ENCODE data around the gene TOLLIP.
"Not testable (repeated sequence)": the region's sequence is repeated elsewhere in the genome, so short reads cannot be mapped to it uniquely, and the experiment has no call there.

The TOLLIP gene

DNA sequence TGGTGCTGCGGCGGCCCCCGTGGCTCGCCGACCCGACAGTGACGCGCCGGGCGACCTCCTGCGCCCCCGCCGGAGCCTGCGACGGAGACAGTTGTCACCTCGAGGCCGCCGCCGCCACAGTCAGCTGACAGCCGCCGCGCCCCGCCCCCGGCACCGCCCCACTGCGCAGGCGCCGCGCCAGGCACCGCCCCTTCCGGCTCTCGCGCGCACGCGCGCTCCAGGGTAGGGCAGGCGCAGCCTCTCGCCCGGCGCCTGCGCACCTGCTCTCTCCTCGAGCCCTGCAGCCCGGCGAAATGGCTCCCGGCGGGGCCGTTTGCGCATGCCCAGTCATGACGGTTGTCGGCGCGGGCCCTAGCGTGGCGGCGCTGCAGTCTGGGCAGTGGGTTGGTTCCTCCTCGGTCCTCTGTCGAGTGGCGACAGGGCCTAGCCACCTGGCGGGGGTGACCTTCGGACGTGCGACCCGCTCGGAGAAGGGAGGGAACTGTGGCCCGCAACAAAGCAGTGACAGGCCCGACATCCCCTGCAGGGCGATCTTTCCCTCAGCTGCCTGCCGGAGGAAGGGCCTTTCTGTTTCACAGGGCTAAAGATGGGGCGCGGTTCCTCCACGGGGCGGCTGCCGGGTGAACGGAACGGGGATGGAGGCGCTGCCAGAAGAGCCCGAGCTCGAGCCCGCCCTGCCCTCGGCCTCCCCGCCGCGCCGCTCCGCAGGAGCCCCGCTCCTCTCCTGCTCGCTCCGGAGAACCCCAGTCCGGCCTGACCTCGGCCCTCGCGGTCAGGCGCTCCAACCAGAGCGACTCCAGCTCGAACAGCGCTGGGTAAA lies at the start of gene TOLLIP:
Gene TOLLIP, minus strand, starts transcription at position 135 of the 820 bp plus-strand sequence. Its CDS starts 134 bp downstream, at position 1.
- DNase-seq: no peak

DNA sequence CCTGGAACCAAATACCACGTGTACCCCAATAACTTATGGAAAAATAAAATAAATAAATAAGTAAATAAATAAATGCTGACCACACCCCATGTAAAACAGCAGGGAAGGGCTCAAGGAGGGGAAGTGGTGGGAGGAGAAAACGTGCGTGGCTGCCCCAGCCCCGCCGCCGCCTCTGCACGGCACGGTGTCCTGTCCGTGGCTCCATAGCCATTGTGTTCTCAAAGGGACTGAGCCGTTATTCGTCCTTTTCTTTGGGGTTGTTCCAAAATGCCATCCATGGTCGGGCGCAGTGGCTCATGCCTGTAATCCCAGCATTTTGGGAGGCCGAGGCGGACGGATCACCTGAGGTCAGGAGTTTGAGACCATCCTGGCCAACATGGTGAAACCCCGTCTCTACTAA lies 49.5 kb upstream of the TOLLIP start:
- DNase-seq: not testable (repeated sequence)

DNA sequence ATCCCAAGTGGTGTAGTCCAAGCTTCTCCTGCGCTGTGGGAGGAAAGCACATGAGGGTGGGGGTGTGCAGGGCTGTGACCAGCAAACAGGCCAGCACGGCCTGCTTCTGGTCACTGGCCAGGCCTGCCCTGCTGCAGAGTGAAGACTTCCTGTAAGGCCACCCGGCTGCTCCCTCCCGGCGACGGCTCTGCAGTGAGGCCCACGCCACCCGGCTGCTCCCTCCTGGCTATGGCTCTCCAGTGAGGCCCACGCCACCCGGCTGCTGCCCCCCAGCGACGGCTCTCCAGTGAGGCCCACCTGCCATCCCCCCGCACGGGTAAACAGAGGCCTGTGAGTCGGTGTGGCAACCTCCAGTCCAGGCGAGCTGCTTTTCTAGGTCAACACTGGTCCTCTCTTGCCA lies 48.9 kb upstream of the TOLLIP start:
- no peak for DNase-seq

DNA sequence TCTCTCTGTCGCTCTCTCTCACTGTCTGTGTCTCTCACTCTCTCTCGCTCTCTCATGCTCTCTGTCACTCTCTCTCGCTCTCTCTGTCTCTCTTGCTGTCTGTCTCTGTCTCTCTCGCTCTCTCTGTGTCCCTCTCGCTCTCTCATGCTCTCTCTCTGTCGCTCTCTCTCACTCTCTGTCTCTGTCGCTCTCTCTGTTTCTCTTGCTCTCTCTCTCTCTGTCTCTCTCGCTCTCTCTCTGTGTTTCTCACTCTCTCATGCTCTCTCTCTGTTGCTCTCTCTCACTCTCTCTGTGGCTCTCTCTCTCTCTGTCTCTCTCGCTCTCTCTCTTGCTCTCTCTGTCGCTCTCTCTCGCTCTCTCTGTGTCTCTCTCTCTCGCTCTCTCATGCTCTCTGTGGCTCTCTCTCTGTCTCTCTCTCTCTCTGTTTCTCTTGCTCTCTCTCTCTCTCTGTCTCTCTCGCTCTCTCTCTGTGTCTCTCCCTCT lies 47.1 kb upstream of the TOLLIP start:
- DNase-seq: no peak

DNA sequence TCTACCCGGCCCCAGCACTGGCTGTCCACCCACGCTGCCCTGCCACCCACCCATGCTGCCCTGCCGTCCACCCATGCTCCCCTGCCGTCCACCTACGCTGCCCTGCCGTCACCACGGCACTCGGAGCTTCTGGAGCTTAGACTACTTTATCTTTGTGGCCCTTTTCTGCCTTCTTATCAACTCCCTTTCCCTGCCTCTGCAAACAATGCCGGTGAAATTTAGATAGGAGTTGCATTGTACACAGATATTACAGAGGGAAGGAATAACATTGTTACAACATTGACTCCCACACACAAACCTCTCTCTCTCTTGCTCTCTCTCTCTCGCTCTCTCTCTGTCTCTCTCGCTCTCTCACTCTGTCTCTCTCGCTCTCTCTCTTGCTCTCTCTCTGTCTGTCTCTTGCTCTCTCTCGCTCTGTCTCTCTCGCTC lies 46.6 kb upstream of the TOLLIP start:
- no peak for DNase-seq

DNA sequence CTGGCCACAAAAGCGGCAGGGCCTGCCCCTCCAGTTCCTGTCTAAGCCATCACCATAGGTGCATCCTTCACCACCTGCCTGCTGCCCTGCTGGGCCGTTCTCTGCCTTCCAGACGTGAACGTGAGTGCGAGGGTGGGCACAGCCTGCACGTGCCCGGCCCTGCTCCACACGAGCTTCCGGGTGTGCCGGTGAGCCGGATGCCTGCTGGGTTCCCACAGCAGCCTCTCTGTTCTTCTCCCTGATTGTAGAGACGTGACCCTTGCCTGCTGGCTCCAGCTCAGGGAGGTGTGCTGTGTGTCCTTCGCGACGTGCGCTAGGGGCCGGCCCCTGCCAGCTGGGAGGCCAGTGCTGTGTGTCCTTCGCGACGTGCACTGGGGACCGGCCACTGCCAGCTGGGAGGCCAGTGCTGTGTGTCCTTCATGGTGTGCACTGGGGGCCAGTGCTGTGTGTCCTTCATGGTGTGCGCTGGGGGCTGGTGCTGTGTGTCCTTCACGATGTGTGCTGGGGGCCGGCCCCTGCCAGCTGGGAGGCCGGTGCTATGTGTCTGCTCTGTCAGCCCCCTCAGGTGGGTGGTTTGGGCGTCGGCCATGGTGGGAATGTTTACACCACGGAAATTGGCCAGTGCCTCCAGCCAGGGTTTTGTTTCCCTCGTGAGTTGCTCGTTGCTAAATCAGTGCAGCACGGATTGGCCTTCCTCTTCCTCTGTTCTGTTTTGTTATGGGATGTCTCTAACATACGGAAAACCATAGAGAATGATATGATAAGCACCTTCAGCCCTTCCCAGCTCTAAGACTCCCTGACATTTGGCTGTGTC lies 44.9 kb upstream of the TOLLIP start:
- no peak for DNase-seq

DNA sequence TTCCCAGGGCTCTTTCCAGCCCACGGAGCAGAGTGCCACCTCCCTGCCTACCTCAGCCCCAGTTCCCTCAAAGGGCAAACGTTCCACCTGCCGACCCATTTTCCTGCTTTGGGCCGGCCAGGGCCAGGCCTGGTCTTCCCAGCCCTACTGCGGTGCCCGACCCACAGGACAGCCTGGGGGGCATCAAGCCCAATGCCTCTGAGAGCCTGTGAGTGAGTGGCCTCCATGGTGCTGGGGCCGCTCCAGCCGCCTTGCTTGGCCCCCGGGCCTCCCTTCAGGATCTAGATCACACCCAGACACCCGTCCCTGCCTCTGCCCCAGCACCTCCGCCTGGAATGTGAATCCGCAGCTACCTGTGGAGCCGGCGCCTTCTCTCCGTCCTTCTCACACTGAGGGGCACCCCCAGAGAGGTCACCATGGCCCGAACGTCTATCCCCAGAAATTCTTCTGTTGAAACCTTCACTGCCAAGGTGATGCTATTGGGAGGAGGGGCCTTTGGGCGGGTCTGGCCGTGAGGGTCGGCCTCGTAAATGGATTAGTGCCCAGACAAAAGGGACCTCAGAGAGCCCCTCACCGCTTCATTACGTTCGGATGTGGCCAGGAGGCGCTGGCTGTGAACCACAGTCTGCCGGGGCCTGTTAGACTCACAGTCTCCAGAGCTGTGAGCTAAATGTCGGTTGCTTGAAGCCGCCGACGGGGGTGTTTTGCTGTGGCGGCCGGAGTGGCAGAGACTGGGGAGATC lies 44.1 kb upstream of the TOLLIP start:
- DNase-seq: no peak

DNA sequence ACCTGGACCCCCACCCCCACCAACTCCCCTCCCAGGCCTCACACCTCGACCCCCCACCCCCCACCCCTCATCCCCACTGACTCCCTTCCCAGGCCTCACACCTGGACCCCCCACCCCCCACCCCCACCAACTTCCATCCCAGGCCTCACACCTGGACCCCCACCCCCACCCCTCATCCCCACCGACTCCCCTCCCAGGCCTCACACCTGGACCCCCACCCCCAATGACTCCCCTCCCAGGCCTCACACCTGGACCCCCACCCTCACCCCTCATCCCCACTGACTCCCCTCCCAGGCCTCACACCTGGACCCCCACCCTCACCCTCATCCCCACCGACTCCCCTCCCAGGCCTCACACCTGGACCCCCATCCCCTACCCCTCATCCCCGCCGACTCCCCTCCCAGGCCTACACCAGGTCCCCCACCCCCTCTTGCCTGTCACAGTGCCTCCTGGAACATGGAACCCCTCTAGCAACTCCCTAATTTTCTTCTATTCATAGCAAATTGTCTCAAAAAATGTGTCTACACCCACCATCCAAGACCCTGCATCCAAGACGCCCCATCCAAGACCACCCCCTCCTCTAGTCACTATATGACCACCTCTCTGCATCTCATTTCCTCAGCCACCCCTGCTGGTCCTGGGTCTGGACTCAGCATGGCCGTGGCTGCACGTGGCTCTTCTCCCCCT lies 43.4 kb upstream of the TOLLIP start:
- DNase-seq: no peak

DNA sequence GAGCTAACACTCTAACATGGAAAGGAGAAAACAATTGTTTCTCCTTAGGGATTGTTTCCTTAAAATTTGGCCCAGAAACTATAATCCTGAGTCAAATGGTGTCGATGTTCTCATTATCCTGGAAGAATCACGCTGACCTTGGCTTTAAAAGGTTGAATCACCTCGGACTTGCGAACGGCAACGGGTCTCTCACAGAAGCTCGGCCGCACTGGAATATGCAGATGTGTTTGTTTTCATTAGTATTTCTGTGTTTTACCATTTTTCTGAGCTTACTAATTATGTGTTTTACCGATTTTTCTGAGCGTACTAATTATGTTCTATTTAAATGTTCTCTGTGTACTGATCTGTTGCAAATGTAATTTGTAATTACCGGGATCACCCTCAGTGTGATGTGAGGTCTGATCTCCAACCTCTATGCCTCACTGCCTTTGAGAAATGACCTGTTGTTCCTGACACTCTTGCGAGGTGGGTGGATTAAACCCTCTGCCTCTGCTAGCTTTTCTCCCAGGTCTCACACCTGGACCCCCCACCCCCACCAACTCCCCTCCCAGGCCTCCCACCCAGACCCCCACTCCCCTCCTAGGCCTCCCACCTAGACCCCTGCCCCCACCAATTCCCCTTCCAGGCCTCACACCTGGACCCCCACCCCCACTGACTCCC lies 42.0 kb upstream of the TOLLIP start:
- no peak for DNase-seq

DNA sequence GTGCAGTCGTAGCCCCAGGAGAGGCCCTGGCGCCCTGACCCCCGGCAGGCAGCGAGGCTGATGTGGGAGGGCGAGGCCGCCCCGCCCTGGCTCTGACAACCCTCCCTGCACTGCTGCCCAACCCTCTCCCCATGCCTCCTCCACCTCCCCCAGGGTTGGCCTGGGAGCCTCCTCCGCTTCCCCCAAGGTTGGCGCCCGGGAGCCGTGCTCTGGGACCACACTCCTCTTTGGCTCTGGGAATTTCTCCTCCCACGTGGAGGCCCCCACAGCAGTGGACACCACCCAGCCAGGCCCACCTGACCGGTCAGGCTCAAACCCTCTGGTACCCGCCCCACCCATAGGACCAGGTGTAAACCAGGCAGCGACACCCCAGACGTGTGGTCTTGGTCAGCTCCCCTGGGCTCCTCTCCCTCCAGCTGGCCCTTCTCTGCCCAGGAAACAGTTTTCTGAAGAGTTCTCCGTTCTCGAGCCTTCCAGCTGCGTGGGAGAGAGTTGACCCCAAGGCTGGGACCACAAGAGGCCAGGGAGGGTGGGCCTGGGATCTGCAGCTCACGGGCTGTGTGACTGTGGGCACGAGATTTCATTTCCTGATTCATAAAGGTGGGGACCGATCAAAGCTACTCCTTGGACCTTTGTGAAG lies 40.8 kb upstream of the TOLLIP start:
- DNase-seq: no peak

DNA sequence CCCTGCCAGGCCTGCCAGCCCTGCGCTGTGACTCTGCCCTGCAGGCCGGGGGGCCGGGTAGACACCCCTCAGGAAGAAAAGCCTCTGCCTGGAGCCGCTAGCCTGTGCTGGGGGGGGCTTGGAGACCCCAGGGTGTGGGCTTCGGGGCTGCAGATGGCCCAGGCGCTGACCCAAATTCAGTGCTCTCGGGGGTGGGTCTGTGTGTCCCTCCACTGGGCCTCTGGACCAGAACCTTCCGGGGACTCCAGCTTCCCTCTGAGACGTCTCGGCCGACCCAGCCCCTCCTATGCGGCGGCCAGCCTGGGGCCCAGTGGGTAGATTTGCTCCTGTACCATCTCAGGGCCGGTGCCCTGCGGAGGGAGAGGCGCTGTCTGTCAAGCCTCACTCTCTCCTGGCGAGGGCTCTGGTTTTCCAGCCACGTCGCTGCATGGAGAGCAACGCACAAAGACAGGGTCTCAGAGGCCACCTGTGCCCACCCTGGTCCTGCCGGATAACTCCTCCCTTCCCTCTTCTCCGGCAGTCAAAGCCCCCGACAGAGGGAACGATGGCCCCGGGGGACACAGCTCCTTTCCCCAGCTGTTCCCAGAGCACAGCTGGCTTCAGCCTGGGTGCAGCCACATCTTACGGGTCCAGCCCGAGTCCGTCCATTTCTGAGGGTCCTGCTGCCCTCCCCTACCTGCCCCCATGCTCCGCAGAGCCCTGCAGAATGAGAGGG lies 40.1 kb upstream of the TOLLIP start:
- DNase-seq: no peak

DNA sequence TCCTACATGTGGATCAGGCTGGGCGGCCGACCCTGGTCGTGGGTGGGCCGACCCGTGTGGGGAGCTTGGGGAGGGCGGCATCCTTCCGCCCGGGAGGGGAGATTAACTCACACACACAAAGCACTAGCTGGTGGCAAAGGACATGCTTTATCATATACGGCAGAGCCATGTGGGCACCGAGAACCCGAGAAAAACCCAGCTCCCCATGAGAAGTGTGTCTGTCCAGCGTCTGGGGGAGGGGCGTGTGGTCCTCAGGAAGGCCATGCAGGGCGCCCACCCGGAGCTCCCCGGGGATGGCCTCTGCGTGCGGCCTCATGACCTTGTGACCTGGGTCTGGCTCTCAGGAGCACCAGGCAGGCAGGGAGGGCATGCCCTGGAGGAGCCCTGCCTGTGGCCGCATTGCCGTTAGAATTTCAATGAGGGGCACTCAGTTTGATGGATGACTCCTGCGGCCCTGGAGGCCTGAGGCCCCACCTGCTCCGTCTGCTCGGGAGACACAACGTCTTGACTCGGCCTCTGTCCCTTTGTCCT lies 39.4 kb upstream of the TOLLIP start:
- no peak for DNase-seq

DNA sequence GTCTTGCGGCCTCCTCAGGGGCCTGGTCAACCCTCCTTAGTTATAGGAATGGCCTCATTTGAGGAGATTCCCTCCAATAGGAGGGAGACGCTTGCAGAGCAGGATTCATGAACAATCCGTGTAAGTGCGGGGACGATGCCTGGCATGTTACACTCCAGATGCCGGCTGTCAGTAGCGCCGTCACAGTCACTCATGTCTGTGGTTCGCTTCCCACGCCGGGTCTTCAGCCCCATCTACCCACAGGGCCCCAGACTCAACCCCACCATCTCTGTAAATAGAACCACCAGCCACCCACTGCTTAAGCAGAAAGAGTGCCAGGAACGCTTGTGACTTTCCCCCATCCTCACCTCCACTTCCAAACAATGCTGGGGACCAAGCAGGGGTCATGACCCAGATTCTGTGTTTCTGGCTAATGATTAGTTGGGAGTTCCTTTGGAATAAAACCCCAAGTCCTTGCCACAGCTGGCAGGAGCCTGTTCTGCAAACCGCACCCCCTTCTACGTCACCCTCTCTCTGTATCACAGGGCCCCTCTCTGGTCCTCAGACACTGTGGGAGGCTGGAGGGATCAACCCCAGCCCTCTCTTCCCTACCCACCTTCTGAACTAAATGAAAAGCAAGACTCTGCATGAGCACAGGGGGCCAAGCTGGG lies 38.8 kb upstream of the TOLLIP start:
- no peak for DNase-seq

DNA sequence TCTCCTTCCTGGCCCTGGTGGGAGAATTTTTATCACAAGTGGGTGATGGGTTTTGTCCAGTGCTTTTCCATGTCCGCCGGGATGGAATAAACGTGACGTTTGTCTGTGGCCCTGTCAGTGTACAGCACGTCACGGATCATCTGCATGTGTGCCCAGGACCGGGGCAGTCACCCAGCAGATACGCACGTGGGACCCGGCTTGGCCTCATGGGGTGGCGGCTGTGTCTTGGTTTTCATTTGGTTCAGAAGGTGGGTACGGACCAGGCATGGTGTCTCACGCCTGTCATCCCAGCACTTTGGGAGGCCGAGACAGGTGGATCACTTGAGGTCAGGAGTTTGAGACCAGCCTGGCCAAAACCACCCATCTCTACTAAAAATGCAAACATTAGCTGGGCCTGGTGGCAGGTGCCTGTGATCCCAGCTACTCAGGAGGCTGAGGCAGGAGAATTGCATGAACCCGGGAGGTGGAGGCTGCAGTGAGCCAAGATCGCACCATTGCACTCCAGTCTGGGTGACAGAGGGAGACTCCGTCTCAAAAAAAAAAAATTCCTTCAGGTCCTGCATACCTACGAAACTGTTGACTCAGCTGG lies 38.1 kb upstream of the TOLLIP start:
- DNase-seq: not testable (repeated sequence)

DNA sequence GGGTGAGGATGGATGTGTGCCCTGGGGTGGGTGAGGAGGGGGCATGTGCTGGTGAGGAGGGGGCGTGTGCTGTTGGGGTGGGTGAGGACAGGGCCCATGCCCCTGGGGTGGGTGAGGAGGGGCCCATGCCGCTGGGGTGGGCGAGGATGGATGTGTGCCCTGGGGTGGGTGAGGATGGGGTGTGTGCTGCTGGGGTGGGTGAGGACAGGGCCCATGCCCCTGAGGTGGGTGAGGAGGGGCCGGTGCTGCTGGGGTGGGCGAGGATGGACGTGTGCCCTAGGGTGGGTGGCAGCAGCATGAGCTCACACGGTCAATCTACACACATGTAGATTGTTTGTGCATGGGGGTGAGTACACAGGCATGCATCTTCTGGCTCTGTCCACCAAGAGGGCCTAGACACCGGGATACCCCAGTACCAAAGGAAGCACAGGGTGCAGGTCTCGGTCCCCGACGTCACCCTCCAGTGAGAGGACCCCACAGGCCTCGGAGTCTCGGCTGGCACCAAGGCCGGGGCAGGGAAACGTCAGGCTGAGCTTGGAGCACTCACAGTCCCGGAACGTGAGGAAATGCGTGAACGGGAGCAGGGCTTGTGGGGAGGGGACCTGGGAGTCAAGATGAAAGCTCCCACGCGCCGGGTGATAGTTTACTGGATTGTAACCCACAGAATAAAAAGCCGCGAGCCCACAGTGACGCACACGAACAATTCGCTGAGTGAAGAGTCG lies 37.4 kb upstream of the TOLLIP start:
- no peak for DNase-seq

DNA sequence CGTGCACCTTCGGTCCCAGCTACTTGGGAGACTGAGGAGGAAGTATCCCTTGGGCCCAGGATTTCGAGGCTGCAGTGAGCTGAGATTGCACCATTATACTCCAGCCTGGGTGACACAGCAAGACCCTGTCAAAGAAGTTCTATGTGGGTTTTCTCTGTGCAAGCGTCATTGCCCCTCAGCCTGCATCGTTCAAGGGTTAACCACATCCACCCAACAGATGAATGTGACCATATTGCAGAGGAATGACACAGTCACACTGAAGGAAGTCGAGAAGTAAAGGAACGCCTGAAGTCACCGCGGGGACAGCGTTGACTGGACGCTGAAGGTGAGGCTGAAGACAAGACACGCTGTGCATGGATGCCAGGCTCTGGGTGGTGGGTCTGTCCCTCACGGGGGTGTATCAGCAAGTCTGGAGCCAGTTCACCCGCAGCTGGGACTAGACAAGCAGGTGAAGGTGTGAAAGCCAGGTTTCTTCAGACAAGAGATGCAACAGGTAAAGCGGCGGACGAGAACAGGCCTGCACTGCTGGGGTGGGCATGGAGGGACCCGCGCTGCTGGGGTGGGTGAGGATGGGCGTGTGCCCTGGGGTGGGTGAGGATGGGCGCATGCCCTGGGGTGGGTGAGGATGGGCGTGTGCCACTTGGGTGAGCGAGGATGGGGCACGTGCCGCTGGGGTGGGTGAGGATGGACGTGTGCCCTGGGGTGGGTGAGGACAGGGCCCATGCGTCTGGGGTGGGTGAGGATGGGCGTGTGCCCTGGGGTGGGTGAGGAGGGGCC lies 36.5 kb upstream of the TOLLIP start:
- DNase-seq: no peak

DNA sequence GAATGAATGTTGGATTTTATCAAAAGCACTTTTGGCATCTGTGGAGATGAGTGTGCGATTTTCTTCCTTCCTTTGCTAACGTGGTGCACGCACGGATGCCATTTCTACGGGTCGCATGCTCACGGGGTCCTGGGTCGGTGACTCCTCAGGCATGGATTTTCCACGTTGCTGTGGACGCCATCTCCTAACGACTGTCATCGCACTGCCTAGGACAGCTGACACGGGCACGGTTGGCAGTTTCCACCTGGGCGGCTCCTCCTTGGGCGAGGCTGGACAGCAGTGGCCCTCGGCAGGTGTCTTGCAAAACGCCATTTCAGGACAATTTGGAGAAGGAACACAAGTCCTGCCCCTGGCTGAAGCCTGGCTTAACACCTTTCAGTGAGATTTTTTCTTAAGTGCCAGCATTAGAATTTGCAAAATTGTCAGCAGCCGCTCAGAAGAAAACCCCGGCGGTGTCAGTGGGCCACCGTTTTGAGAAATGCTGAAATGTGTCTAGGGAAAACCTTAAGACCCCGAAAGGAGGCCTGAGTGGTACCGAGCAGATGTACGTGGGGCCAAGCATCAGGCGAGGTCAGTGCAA lies 34.7 kb upstream of the TOLLIP start:
- DNase-seq: no peak
